ENCODE results near the gene RINT1. TPM values are rescaled to one million over a fixed set of nuclear protein-coding genes. Genes with fewer than 3 reads are reported as not detected.

RINT1 gene
- total and polyA plus RNA-seq, 2 of the 13 experiments (the other 11 are each of a cell fraction or from before 2014, with no cell fraction given): 14.7 to 19.3 TPM

GRCh38 chr7:105581066-105581811 lies 49.2 kb downstream of the RINT1 start, which contains the start of gene EFCAB10 (continued):
- no peak for TF ChIP-seq ARHGAP35 (CRISPR knock-in tag; IDR thresholded peaks at IDR 0.05; ENCODE audit: borderline replicate concordance)
- no peak for TF ChIP-seq HCFC1 (IDR thresholded peaks at IDR 0.05; ENCODE audit: low read depth, low read length)
- 0 out of 2 replicates have a peak, but pooled peaks have one; percentile 19 for TF ChIP-seq RARA (CRISPR knock-in tag; IDR thresholded peaks at IDR 0.05)
- no peak for TF ChIP-seq ZHX1 (CRISPR knock-in tag; IDR thresholded peaks at IDR 0.05; ENCODE audit: low read depth)
- no peak for TF ChIP-seq RNF219 (CRISPR knock-in tag; IDR thresholded peaks at IDR 0.05)
- no peak for TF ChIP-seq RNF2 (conservative IDR thresholded peaks at IDR 0.05; ENCODE audit: low read depth)
- TF ChIP-seq FOXA1 (IDR thresholded peaks at IDR 0.05): no peak
- 0 out of 2 replicates have a peak, but pooled peaks have one; percentile 10 for TF ChIP-seq FOXA1 (CRISPR knock-in tag; IDR thresholded peaks at IDR 0.05)
- no peak for TF ChIP-seq NR2C2 (CRISPR knock-in tag; IDR thresholded peaks at IDR 0.05; ENCODE audit: borderline replicate concordance)
- TF ChIP-seq ARID4A (CRISPR knock-in tag; IDR thresholded peaks at IDR 0.05; ENCODE audit: borderline replicate concordance): peak; percentile 88
- TF ChIP-seq ZFX (CRISPR knock-in tag; IDR thresholded peaks at IDR 0.05; ENCODE audit: low read depth): peak; percentile 43; the same call in 1 of the 2 replicates
- TF ChIP-seq ZNF572 (CRISPR knock-in tag; IDR thresholded peaks at IDR 0.05): no peak
- TF ChIP-seq ZC3H4 (CRISPR knock-in tag; IDR thresholded peaks at IDR 0.05; ENCODE audit: borderline replicate concordance): no peak
- peak; percentile 17; the same call in 1 of the 2 replicates for TF ChIP-seq HES4 (CRISPR knock-in tag; IDR thresholded peaks at IDR 0.05; ENCODE audit: borderline replicate concordance)
- 0 out of 2 replicates have a peak, but pooled peaks have one; percentile 32 for TF ChIP-seq ZNF614 (CRISPR knock-in tag; IDR thresholded peaks at IDR 0.05; ENCODE audit: borderline replicate concordance)
- no peak for TF ChIP-seq ZNF343 (CRISPR knock-in tag; IDR thresholded peaks at IDR 0.05)
- 0 out of 2 replicates have a peak, but pooled peaks have one; percentile 9 for TF ChIP-seq BCL6 (CRISPR knock-in tag; IDR thresholded peaks at IDR 0.05)
- TF ChIP-seq ZFY (CRISPR knock-in tag; IDR thresholded peaks at IDR 0.05): peak; percentile 43; the same call in 1 of the 2 replicates
- peak; percentile 98 for TF ChIP-seq MYPOP (CRISPR knock-in tag; IDR thresholded peaks at IDR 0.05)
